C4-2B (cell line): Measurements from ENCODE around the gene APOC1.

Experiments
- CTCF ChIP-seq: fragments of 450-650 bp; conservative IDR thresholded peaks from 2 replicates; pipeline ENCODE4 v1.5.1; 2017; ENCODE audit warnings: mild to moderate bottlenecking
- ZFX ChIP-seq: fragments of 450-650 bp; IDR thresholded peaks from 2 replicates; pipeline ENCODE4 v1.6.1; 2017

GRCh38 chr19:44890366-44891015 lies 23.9 kb upstream of the APOC1 start:
- TF ChIP-seq CTCF (no peak), ZFX (no peak)
